K562 (cell line): ENCODE results near the gene FMNL2. TPM values are rescaled to one million over a fixed set of nuclear protein-coding genes. Genes with fewer than 3 reads are reported as not detected.

Source experiments
- ATAC-seq: fragments of 200-7000 bp; cut with Tn5 transposase; 3 replicates; pipeline ENCODE4 v1.9.1; 2020; ENCODE audit warnings: moderate library complexity
- BruUV-seq: library from RNA; stranded (reverse); fragments of 400-500 nt; replicated peaks from 2 replicates; lab custom pipeline; 2021; lab: Mats Ljungman, UMichigan
- CTCF ChIA-PET: fragments of 300-600 bp; formaldehyde crosslinking; extraction: SDS; loops from one replicate; lab custom pipeline; 2021; ENCODE audit warnings: low intra/inter-chr PET ratio; lab: Yijun Ruan, JAX
- POLR2A ChIA-PET: fragments of 300-600, 350-650 bp; sonication (Branson Sonifier 250); formaldehyde crosslinking; extraction: SDS; loops from one replicate; lab custom pipeline; 2021; ENCODE audit warnings: antibody characterized with exemption, inconsistent platforms; lab: Yijun Ruan, JAX
- DNase-seq, 4 experiments: peaks; one replicate each; pipeline versions ENCODE4 v3.0.0 to v3.0.0-alpha.2; 2011 to 2018; ENCODE audit warnings: low spot score in 3 of 4, mixed read lengths in 3 of 4; ENCODE audit errors: extremely low read depth in 1 of 4
- FAIRE-seq: peaks from 2 replicates; lab custom pipeline; 2011; peaks lifted over from hg19 to GRCh38; lab: Jason Lieb, UNC
- H2AFZ ChIP-seq: 2 replicates; pipeline ENCODE4 v1.6.0; 2011; ENCODE audit warnings: low read depth, low read length, control low read depth, inconsistent platforms
- H3K27ac ChIP-seq: fragments of 200-600 bp; 3 replicates; pipeline ENCODE4 v1.8.0; 2011; ENCODE audit warnings: low read depth, mild to moderate bottlenecking, control low read depth, inconsistent platforms, low read length, moderate library complexity, mixed read lengths; ENCODE audit errors: extremely low read depth
- H3K27me3 ChIP-seq, 2 experiments: fragments of 300-600 bp in 1 of 2; 2 replicates in 1 of 2; 3 replicates in 1 of 2; pipeline versions ENCODE4 v1.6.0 to v1.8.0; 2011; ENCODE audit warnings: inconsistent platforms in 2 of 2, low read length in 2 of 2, mild to moderate bottlenecking in 1 of 2, mixed read lengths in 1 of 2, moderate library complexity in 1 of 2; ENCODE audit not compliant: control insufficient read depth in 2 of 2, insufficient read depth in 2 of 2
- H3K36me3 ChIP-seq: fragments of 300-600 bp; 3 replicates; pipeline ENCODE4 v1.8.0; 2011; ENCODE audit warnings: mild to moderate bottlenecking, low read length, inconsistent platforms; ENCODE audit not compliant: control insufficient read depth, insufficient read depth
- H3K4me1 ChIP-seq, 2 experiments: fragments of 200-600 bp in 1 of 2; replicated peaks in 1 of 2; 2 replicates in 1 of 2; 3 replicates in 1 of 2; pipeline versions ENCODE4 v1.5.1 to v1.8.0; 2011; ENCODE audit warnings: inconsistent platforms in 2 of 2, low read length in 2 of 2, mild to moderate bottlenecking in 1 of 2, mixed read lengths in 1 of 2, moderate library complexity in 1 of 2; ENCODE audit not compliant: control insufficient read depth in 2 of 2, insufficient read depth in 2 of 2
- H3K4me2 ChIP-seq: 2 replicates; pipeline ENCODE4 v1.6.1; 2011; ENCODE audit warnings: low read length, control low read depth, inconsistent platforms, mixed read lengths; ENCODE audit not compliant: insufficient read depth
- H3K4me3 ChIP-seq: fragments of 200-600 bp; sonication (generic), shearing (Covaris generic); 2 replicates; pipeline ENCODE4 v1.5.1; 2016; ENCODE audit warnings: control low read depth, inconsistent platforms
- H3K79me2 ChIP-seq: fragments of 200-600 bp; 3 replicates; pipeline ENCODE4 v1.8.0; 2011; ENCODE audit warnings: low read length, inconsistent platforms; ENCODE audit not compliant: control insufficient read depth, insufficient read depth
- H3K9ac ChIP-seq, 2 experiments: 2 replicates each; pipeline versions ENCODE4 v1.6.0 to v1.6.1; 2011; ENCODE audit warnings: low read depth in 2 of 2, low read length in 2 of 2, control low read depth in 1 of 2, inconsistent platforms in 1 of 2, mild to moderate bottlenecking in 1 of 2, mixed read lengths in 1 of 2; ENCODE audit not compliant: insufficient read depth in 1 of 2
- H3K9me1 ChIP-seq: one replicate; pipeline ENCODE4 v1.6.0; 2011; ENCODE audit warnings: inconsistent platforms, mild to moderate bottlenecking, low read length, moderate library complexity; ENCODE audit not compliant: control insufficient read depth, insufficient read depth
- H3K9me3 ChIP-seq: replicated peaks from 2 replicates; pipeline ENCODE4 v1.5.1; 2011; ENCODE audit warnings: low read depth, low read length, inconsistent platforms; ENCODE audit not compliant: control insufficient read depth, insufficient read depth
- H4K20me1 ChIP-seq: replicated peaks from 2 replicates; pipeline ENCODE4 v1.6.1; 2011; ENCODE audit warnings: low read length, inconsistent platforms, mixed read lengths; ENCODE audit not compliant: control insufficient read depth, insufficient read depth
- ATF2 ChIP-seq: sonication (generic); formaldehyde crosslinking; IDR thresholded peaks from 2 replicates; pipeline ENCODE4 v1.8.1; 2022; ENCODE audit warnings: missing genetic modification reagents
- DIDO1 ChIP-seq: fragments of 450-650 bp; IDR thresholded peaks from 2 replicates; pipeline ENCODE4 v1.6.1; 2016; ENCODE audit warnings: low read depth, missing biosample characterization, missing genetic modification characterization
- FOXM1 ChIP-seq, 2 experiments: fragments of 450-650 bp in 1 of 2; sonication (generic) in 1 of 2; formaldehyde crosslinking in 1 of 2; IDR thresholded peaks; 2 replicates each; pipeline versions ENCODE4 v1.6.1 to v1.9.0; 2017 to 2022; ENCODE audit warnings: low read depth in 2 of 2, mild to moderate bottlenecking in 2 of 2, missing genetic modification reagents in 1 of 2, moderate library complexity in 1 of 2
- HLTF ChIP-seq: fragments of 450-650 bp; IDR thresholded peaks from 2 replicates; pipeline ENCODE4 v1.6.1; 2016
- MIER1 ChIP-seq: fragments of 450-650 bp; IDR thresholded peaks from 2 replicates; pipeline ENCODE4 v1.6.1; 2016; ENCODE audit warnings: antibody characterized with exemption, mild to moderate bottlenecking, low read depth
- MITF ChIP-seq: IDR thresholded peaks from 2 replicates; pipeline ENCODE4 v1.6.1; 2014; ENCODE audit warnings: antibody characterized with exemption
- POLR2B ChIP-seq: fragments of 450-650 bp; IDR thresholded peaks from 2 replicates; pipeline ENCODE4 v1.6.1; 2018; ENCODE audit warnings: low read depth; ENCODE audit not compliant: partially characterized antibody
- PREB ChIP-seq: sonication (generic); formaldehyde crosslinking; IDR thresholded peaks from 2 replicates; pipeline ENCODE4 v1.8.1; 2023; ENCODE audit warnings: mild to moderate bottlenecking, missing genetic modification reagents
- PRMT5 ChIP-seq: sonication (generic); formaldehyde crosslinking; IDR thresholded peaks from 2 replicates; pipeline ENCODE4 v1.5.0; 2020; ENCODE audit warnings: missing genetic modification reagents
- RUNX1 ChIP-seq: sonication (generic); IDR thresholded peaks from 2 replicates; pipeline ENCODE4 v1.6.1; 2016; ENCODE audit warnings: antibody characterized with exemption, low read depth
- SMAD2 ChIP-seq: fragments of 150-350 bp; IDR thresholded peaks from 2 replicates; pipeline ENCODE4 v1.6.1; 2014; ENCODE audit warnings: low read depth, mild to moderate bottlenecking, low read length
- ZBED1 ChIP-seq: IDR thresholded peaks from 2 replicates; pipeline ENCODE4 v1.6.1; 2014
- ZNF175 ChIP-seq: fragments of 200-800 bp; sonication (Bioruptor generic); IDR thresholded peaks from 2 replicates; pipeline ENCODE4 v1.6.1; 2016; ENCODE audit warnings: low read depth, mild to moderate bottlenecking, missing genetic modification characterization, missing compliant biosample characterization
- ZNF311 ChIP-seq: fragments of 250-450 bp; sonication (Bioruptor Pico); IDR thresholded peaks from 2 replicates; pipeline ENCODE4 v1.4.0; 2020; ENCODE audit warnings: mild to moderate bottlenecking, moderate library complexity
- WGBS: fragments of 100-300 bp; shearing (Covaris generic); methylation state at CpG from one replicate; pipeline ENCODE4 v1.1.6; 2016; ENCODE audit warnings: low coverage, mixed read lengths; ENCODE audit not compliant: insufficient coverage; ENCODE audit errors: missing lambda C conversion rate; 5-methylcytosine and 5-hydroxymethylcytosine counted together
- in situ Hi-C: fragments of 300-500 bp; cut with MboI; formaldehyde crosslinking; loops from 4 replicates; pipeline ENCODE4 v1.15.0; 2018; ENCODE audit warnings: inconsistent platforms, mixed read lengths
- intact Hi-C: fragments of 100-400 bp; cut with micrococcal nuclease; formaldehyde crosslinking; loops from 2 replicates; pipeline ENCODE4 v1.14.2; 2022
- polyA plus RNA-seq, 8 experiments: library from polyadenylated mRNA; depleted of rRNA in 4 of 8; stranded (reverse) in 5 of 8; unstranded in 3 of 8; fragments of >200 nt; fragmentation: Nextera tagmentation in 2 of 8; fragmentation: Illumina TruSeq in 1 of 8; extraction: Ambion mirVana in 2 of 8; extraction: Trizol in 1 of 8; gene quantifications; 2 replicates each; pipeline versions ENCODE4 v1.2.1 to v1.2.3, GENCODE V29; 2011 to 2014; ENCODE audit warnings: inconsistent platforms in 1 of 8, missing spikeins in 1 of 8
- total RNA-seq, 7 experiments: library from RNA; depleted of rRNA in 6 of 7; stranded (reverse); fragments of >200 nt in 6 of 7; fragmentation: Illumina TruSeq in 2 of 7; extraction: Trizol in 2 of 7; gene quantifications; 2 replicates each; pipeline versions ENCODE4 v1.2.1 to v1.2.3, GENCODE V29; 2011 to 2021; ENCODE audit warnings: low replicate concordance in 1 of 7

Gene FMNL2
- total and polyA plus RNA-seq, 9 of the 15 experiments (the other 6 are each of a cell fraction or from before 2014, with no cell fraction given), result 0.15 to 0.49 (median 0.24) TPM; not detected in 1

- TF ChIP-seq ATF2 (CRISPR knock-in tag), result no peak
Measured at GRCh38 chr2:152339556-152340286, 4.7 kb downstream of the FMNL2 start (continued).

GRCh38 chr2:152342259-152343046 is 7.5 kb downstream of the FMNL2 start:
- no peaks in the 10 kb centered on the region for H3K79me2 ChIP-seq

More at GRCh38 chr2:152342259-152343046, 7.5 kb downstream of the FMNL2 start:
- FAIRE-seq, result no peak
- ATAC-seq, result no peak
- H3K27ac ChIP-seq, result no peak overlapping the region
- TF ChIP-seq RUNX1, result no peak
- TF ChIP-seq PREB, result no peak
- TF ChIP-seq ZBED1, result no peak
- TF ChIP-seq MITF, result no peak
- no peak for TF ChIP-seq DIDO1 (tag)
- TF ChIP-seq ZNF311 (CRISPR knock-in tag), result no peak
- TF ChIP-seq POLR2B, result no peak
- TF ChIP-seq MIER1, result no peak
- TF ChIP-seq HLTF, result no peak
- TF ChIP-seq ZNF175 (CRISPR knock-in tag), result no peak
- TF ChIP-seq PRMT5 (CRISPR knock-in tag), result no peak
- no peak for TF ChIP-seq SMAD2
- TF ChIP-seq FOXM1 (IDR thresholded peaks at IDR 0.05; ENCODE audit: low read depth), result no peak
- TF ChIP-seq FOXM1 (CRISPR knock-in tag; IDR thresholded peaks at IDR 0.05; ENCODE audit: low read depth), result no peak
- TF ChIP-seq, all 486 proteins: peak for 0
- H3K27me3 ChIP-seq, result peaks cover 4 to 7% of the 10 kb centered on the region in 2 experiments; a peak in 4 of 5 replicates
- no peaks in the 10 kb centered on the region for H3K9me1 ChIP-seq
- DNase-seq, result no peak
- no peaks in the 10 kb centered on the region for H3K36me3 ChIP-seq
- no peaks in the 10 kb centered on the region for H3K9me3 ChIP-seq
- no peak overlapping the region for H3K4me2 ChIP-seq
- 2% methylated on average over 4 of the region's 4 CpGs for WGBS
- no TSS peak for BruUV-seq
- H4K20me1 ChIP-seq, result no peaks in the 10 kb centered on the region
- H3K9ac ChIP-seq, result no peak overlapping the region
- ChIA-PET POLR2A (interaction anchor here (0.5 to 0.6 kb wide), 2 partner anchors 30 to 101 kb away, joined by 3 read pairs; no protein-coding TSS in a partner anchor), CTCF (no interaction called here)
- no peaks in the 10 kb centered on the region for H3K4me1 ChIP-seq
- in situ Hi-C loops (no loop called here), intact Hi-C loops (no loop called here)
- H3K4me3 ChIP-seq, result no peak overlapping the region
- no peak overlapping the region for H2AFZ ChIP-seq
